Activated CD4-positive, alpha-beta T cell treated with anti-CD3 and anti-CD28 coated beads for 48 hours (primary cell): Measurements from ENCODE around the gene TNF.
"Not testable (repeated sequence)": the region's sequence is repeated elsewhere in the genome, so short reads cannot be mapped to it uniquely, and the experiment has no call there.

Source experiments
- DNase-seq: peaks from one replicate; pipeline ENCODE4 v3.0.0-alpha.2; 2020

Gene TNF

GRCh38 chr6:31588871-31589650 lies 13.7 kb downstream of the TNF start:
- DNase-seq = no peak

DNA sequence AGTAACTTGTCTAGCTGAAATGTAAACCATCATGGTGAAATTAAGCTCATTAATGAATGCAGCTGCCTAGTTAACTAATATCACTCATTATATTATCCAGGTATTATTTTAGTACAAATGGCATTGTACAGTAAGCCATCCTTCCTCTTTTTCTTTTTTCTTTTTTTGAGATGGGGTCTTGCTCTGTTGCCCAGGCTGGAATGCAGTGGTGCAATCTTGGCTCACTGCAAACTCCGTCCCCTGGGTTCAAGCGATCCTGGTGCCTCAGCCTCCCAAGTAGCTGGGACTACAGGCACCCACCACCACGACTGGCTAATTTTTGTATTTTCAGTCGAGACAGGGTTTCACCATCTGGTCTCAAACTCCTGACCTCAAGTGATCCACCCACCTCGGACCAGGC lies 15.3 kb downstream of the TNF start:
- DNase-seq = not testable (repeated sequence)

DNA sequence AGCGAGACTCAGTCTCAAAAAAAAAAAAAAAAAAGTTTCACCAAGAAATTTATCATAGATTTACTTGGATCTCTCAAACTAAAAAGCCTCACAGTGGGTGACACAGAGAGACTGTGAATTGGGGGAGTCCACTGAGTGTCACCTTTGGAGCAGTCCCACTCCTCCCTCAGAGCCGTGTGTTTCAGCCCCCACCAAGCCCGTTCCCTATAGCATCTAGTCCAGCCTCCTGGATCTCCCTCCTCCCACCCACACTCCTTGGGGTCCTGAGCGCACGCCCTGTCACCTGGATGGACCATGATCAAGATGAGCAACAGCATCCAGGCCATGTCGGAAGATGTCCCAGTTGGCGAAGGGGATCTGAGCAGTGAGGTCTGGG lies 17.0 kb downstream of the TNF start:
- DNase-seq = no peak

DNA sequence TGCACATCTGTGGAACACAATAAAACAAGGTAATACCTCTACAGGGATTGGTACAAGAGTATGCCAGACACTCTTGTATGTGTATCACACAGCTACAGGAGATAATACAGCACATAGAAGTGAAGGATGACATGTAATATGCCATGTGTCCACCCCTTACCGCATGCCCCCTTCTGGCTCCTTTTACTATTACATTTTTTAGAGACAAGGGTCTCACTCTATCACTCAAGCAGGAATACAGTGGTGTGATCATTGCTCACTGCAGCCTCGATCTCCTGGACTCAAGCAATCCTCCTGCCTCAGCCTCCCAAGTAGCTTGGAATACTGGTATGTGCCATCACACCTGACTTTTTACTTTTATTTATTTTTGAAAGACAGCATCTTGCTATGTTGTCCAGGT lies 21.6 kb downstream of the TNF start:
- peak; percentile 51 for DNase-seq

DNA sequence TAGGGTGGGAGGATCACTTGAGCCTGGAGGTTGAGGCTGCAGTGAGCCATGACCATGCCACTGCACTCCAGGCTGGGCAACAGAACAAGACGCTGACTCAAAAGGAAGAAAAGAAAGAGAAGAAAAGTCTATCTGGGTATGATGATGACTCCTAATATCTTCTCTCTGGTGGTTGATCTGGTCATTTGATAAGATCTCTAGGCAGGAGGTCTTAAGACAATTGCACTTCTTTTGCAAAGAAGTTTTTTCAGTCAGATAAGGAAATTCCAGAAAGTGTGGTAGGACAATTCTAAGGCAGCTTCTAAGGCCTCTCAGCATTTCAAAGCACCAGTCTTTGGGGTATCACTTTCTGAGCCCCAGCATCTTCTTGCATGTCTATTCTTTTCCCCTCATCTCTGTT lies 32.0 kb downstream of the TNF start:
- DNase-seq = no peak

DNA sequence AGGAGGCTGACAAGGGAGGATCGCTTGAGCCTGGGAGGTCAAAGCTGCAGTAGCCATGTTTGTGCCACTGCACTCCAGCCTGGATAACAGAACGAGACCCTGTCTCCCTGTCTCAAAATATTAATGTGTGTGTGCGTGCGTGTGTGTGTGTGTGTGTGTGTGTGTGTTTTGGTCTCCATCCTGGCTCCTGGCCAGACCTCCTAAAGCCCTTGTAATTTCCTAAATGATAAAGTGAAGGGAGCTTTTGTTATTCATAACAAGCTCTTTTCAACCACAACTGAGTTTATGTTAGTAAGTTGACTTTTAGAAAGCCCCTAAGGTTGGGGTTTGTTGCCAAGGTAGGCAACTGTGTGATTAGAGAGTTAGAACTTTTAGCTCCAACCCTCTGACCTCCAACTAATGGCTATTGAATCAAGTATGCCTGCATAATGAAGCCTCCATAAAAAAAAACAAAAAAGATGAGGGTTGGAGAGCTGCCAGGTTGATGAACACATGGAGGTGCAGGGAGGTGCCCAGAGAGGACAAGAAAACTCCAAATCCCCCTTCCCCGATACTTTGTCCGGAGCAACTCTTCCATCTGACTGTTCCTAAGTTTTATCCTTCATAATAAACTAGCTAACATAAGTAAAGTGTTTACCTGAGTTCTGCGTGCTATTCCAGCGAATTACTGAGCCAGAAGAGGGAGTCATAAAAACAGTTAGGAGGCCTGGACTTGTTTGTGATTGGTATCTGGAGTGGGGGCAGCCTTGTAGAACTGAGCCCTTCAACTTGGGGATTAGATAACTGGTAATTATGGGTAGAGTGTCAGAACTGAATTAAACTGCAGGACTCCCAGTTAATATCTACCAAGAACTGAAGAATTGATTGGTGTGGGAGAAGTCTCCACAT lies 34.4 kb downstream of the TNF start:
- DNase-seq = no peak

GRCh38 chr6:31610968-31611367 lies 35.6 kb downstream of the TNF start:
- DNase-seq = no peak

- DNase-seq = no peak
These were observed 38.8 kb downstream of the TNF start for GRCh38 chr6:31614075-31614619.

GRCh38 chr6:31614684-31615578 lies 39.6 kb downstream of the TNF start, which contains the start of gene AIF1:
AIF1 (plus strand) TSS chr6:31615234; CDS start chr6:31615330, 96 bp downstream.
- no peak for DNase-seq

DNA sequence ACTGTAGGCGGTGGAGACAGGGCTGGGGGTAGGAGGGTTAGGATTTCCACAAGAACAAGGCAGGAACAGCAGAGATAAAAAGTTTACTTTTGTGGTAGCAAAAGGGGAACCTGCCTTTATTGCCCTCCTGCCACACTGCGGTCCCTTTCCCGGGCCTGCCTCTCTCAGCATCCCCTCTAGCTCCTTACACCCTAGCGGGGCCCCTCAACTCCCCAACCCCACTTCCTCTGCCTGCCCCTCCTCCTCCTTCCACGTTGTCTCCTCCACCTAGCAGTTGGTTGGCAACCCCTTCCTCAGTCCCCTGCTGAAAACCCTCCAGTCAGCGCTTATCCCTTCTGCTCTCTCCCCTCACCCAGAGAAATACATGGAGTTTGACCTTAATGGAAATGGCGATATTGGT lies 40.4 kb downstream of the TNF start:
- DNase-seq = peak; percentile 51

DNA sequence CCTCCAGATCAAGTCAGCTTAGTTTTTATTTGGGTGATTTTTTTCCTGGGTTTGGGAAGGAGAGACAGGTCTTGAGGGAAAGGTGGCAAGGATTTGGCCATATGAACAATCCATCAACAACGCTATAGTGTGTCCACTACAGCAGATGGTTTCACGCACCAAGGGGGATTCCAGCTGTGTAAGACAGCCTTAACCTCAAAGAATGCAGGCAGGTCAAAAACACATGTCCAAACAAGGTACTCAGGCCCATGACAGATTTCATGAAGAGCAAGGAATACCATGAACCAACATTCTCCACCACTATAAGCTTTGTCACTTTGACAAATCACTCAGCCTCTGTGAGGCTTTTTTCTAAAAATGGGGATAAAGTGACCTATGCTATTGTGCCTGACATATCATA lies 41.6 kb downstream of the TNF start:
- DNase-seq = no peak

DNA sequence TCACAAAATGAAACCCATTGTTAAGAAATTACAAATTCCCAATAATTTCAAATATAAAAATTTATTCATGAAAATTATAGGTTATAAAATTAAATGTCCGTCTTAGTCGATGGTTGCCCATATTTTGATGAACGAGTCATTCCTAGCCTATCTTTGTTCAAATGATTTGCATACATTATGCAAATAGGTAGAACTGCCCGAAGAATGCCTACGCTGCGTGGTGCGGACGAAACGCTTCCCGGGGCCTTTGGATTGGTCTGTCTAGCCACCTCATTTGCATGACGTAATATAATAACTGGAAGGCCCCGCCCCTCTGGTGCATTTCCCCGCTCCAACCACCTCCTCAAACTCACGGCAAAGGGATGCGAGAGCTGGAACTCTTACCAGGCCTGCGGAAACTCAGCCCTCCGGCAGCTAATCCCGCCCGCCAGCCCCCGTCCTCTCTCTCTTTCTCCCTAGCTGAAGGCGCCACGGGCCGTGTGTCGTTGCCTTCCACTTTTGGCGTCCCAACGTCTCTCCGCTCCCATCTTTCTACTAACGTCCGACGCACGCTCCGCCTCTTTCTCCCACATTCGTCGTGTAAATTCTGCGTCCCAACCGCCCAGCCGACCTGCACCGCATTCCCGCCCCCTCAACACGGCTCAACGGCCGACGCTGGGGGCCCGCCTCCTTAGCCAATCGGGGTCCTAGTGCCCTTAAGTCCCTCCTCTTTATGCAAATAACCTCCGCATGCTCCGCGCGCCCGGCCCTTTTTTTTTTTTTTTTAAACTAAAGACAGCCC lies 44.6 kb downstream of the TNF start:
- DNase-seq = peak; percentile 98

DNA sequence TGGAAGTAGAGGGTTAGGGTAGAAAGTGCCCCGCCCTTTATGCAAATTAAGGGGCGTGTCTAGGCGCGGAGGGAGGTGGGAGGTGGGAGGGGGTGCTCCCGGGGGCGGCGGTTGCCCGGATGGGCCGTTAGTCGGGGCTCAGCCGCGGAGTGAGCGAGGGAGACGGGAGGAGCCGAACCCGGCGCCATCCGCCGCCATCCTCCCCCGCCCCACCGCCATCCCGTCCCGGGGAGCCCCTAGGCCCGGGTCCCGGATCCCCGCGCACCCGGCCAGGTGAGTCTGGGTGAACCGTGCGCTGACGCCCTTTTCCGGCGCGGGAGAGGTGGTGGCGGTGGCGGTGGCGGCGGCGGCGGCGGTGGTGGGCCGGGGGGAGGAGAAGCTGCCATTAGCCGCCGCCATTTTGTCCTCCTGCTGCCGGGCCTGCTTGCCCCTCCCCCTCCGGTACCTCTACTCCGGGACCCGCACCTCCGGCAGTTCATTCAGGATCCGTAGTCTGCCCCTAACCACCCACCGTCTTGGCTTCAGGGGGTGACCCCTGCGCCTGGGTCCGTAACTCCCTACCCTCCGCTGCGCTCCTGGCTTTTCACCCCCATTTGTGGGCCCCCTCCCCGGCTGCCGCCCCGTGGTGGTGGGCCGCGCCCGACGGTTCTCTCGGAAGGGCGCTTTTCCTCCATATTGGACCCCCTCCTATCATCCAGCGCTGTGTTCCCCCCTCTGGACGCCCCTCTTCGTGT lies 45.4 kb downstream of the TNF start, which contains the start of gene PRRC2A:
PRRC2A (plus strand) TSS at position 130 of the 734 bp plus-strand sequence. CDS start 2,075 bp downstream, outside the sequence.
- peak; percentile 98 for DNase-seq

DNA sequence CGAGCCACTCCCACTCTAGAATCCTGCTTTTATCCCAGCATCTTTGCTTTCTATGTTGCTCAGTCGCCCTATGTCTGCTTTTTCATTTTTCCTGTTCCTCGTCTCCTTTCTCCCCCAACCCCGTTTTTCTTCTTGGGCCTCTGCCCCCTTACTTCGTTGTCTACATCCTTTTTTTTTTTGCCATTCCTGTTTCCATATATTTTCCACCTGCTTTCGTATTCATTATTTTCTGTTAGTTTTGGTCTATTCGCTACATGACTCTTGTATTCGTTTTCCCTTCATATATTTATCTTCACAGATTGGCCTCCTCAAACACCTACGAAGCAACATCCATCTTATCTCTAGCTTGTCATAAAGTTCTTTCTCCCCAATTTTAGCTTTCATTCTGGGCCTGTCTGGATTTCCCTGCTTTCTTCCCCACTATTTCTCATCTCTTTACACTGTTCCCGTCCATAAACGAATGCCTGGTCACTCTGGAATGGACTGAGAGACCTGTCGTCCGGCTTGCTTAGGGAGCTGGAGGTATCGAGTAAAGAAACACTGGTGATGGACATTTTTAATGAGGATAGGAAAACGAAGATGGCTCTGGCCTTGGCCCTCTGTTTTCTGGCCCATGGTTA lies 46.1 kb downstream of the TNF start:
- DNase-seq = no peak

DNA sequence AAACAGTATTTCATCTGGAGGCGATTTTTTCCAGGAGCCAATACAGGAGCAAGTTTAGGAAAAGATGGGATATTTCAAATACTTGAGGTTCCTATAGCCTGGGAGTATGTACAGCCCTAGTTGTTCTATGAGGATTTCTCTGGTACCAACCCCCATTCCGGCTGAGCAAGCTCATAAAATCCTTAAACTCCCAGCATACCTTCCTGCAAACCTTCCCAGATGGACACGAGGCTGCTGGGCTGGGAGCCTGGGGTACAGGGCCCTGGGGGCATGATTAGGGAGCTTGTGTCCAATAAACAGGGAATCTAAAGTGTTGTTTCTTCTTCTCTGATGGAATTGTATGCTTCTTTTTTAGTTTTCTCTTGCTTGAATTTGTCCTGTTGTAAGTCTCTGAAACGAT lies 46.6 kb downstream of the TNF start:
- no peak for DNase-seq

- DNase-seq = no peak
These were observed 47.3 kb downstream of the TNF start for GRCh38 chr6:31622684-31623091.

DNA sequence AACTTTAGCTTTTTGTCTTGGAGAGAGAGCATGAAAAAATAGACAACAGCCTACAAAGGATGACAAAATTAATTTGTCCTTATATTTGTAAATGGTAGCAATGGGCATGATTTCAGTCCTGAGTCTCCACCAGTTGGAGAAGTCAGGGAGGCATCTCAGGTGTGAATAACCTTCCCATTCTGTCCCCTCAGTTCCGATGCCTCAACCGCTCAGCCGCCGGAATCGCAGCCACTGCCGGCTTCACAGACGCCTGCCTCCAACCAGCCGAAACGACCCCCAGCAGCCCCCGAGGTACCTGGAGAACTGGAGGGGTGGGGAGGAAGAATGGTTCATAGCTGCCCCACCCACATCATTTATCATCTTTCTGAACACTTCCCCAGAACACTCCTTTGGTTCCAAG lies 48.7 kb downstream of the TNF start:
- DNase-seq = no peak

- no peak for DNase-seq
These were observed 51.6 kb downstream of the TNF start for GRCh38 chr6:31626952-31627351.

GRCh38 chr6:31627690-31628287 lies 52.4 kb downstream of the TNF start:
- no peak for DNase-seq
